Neural progenitor cell (in vitro differentiated cells): ENCODE measurements around the gene ELMO1.

Experiments used
- CTCF ChIP-seq: fragments of 200-600 bp; sonication (generic); IDR thresholded peaks from 2 replicates; pipeline ENCODE4 v1.5.1; 2017; ENCODE audit warnings: antibody characterized with exemption, mild to moderate bottlenecking
- EZH2phosphoT487 ChIP-seq: fragments of 200-600 bp; sonication (generic); IDR thresholded peaks from 2 replicates; pipeline ENCODE4 v1.6.1; 2017; ENCODE audit warnings: antibody characterized with exemption

GRCh38 chr7:37480041-37481031 lies 31.7 kb upstream of the ELMO1 start:
- no peak for TF ChIP-seq CTCF
- no peak for TF ChIP-seq EZH2phosphoT487
